Activated T-cell treated with anti-CD3 and anti-CD28 coated beads, Interleukin-2, amount 50 U/mL, for 24 hours (primary cell): Measurements from ENCODE around the gene DNAJB8.

ENCODE experiments used
- DNase-seq: peaks from one replicate; pipeline ENCODE4 v3.0.0-alpha.2; 2020
- H3K27ac Mint-ChIP-seq: 2 replicates; pipeline ENCODE4 v1.8.0; 2020; ENCODE audit warnings: mild to moderate bottlenecking, mixed read lengths
- H3K27me3 Mint-ChIP-seq: 2 replicates; pipeline ENCODE4 v1.8.0; 2020; ENCODE audit warnings: mixed read lengths
- H3K36me3 Mint-ChIP-seq: 2 replicates; pipeline ENCODE4 v1.8.0; 2020; ENCODE audit warnings: low read depth, mixed read lengths
- H3K4me1 Mint-ChIP-seq: 2 replicates; pipeline ENCODE4 v1.8.0; 2020; ENCODE audit warnings: low read depth, mixed read lengths
- H3K4me3 Mint-ChIP-seq: 2 replicates; pipeline ENCODE4 v1.8.0; 2020; ENCODE audit warnings: mild to moderate bottlenecking, moderate library complexity, mixed read lengths
- H3K9me3 Mint-ChIP-seq: 2 replicates; pipeline ENCODE4 v1.8.0; 2020; ENCODE audit warnings: mixed read lengths

DNAJB8 gene

GRCh38 chr3:128420289-128420688 is 46.4 kb downstream of the DNAJB8 start:
- Mint-ChIP-seq H3K9me3 (no peaks in the 10 kb centered on the region), H3K27ac (no peak overlapping the region), H3K4me3 (no peak overlapping the region), H3K36me3 (no peaks in the 10 kb centered on the region), H3K27me3 (no peaks in the 10 kb centered on the region), H3K4me1 (no peaks in the 10 kb centered on the region)
- no peak for DNase-seq

DNA sequence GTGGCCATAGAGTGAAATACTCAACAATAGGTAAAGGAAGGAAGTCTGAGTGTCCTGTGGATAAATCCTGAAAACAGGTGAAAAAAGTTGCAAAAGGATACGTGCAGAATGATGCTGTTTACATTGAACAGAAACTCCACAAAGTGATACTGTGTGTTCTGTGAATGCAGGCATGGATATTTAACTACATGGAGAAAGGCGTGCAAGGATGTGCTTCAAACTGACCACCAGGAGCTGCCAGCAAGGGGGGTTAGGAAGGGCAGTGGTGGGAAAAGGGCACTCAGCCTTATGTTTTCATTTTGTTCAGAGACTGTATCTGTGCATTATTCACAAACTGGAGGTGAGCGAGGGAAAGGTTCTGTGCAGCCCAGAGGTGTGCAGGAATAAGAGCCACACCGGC is 47.4 kb downstream of the DNAJB8 start:
- Mint-ChIP-seq H3K9me3 (no peaks in the 10 kb centered on the region), H3K27ac (no peak overlapping the region), H3K4me3 (no peak overlapping the region), H3K4me1 (no peaks in the 10 kb centered on the region), H3K36me3 (no peaks in the 10 kb centered on the region), H3K27me3 (no peaks in the 10 kb centered on the region)
- no peak for DNase-seq

DNA sequence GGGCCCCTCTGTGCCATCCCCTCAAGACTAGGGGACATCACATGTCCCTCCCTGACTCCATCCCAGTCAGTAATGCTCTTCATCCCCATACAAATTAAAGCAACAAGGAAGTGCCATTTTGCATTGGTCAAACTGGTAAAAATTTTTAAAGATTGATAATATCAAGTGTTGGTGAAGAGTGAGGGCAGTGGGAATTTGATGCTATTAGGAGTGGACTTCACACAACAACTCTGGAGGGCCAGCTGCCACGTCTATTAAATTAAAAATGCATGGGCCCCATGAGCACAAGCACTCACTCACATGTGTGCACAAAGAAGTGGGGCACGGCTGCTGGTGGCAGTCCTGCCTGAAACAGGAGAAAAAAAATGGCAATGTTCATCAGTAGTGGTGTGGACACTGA is 47.8 kb downstream of the DNAJB8 start:
- Mint-ChIP-seq H3K4me3 (no peak overlapping the region), H3K36me3 (no peaks in the 10 kb centered on the region), H3K27me3 (no peaks in the 10 kb centered on the region), H3K27ac (no peak overlapping the region), H3K4me1 (no peaks in the 10 kb centered on the region), H3K9me3 (no peaks in the 10 kb centered on the region)
- DNase-seq: no peak

DNA sequence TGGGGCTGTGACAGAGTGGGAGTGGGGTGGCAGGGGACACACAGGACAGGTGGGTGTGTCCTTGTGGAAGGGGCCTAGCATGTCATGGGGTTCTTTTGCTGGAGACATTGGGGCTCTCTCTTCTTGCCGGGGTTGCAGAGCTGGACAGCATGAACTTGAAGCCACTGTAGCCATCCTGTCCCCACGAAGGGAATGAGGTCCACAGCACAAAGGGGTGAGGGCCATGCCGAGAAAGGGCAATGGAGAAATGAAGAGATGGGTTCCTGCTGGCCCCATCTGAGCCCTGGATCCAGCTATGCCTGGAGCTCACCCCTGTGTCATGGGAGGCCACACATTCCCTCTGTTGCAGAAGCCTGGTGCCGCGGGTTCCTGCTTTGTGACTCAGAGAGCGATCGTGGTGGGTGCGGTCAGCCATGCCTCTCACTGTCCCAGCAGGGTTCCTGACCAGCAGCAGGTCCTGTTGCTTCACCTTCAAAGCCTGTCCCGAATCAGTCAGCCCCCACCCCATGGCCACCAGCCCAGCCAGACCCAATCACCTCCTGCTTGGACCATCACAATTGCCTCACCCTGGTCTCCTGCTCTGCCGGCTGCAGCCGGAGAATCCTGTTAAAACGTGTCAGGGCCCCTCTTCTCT is 50.0 kb downstream of the DNAJB8 start:
- Mint-ChIP-seq H3K4me3 (no peak overlapping the region), H3K4me1 (no peaks in the 10 kb centered on the region), H3K27ac (no peak overlapping the region), H3K36me3 (no peaks in the 10 kb centered on the region), H3K27me3 (no peaks in the 10 kb centered on the region), H3K9me3 (no peaks in the 10 kb centered on the region)
- DNase-seq: no peak

DNA sequence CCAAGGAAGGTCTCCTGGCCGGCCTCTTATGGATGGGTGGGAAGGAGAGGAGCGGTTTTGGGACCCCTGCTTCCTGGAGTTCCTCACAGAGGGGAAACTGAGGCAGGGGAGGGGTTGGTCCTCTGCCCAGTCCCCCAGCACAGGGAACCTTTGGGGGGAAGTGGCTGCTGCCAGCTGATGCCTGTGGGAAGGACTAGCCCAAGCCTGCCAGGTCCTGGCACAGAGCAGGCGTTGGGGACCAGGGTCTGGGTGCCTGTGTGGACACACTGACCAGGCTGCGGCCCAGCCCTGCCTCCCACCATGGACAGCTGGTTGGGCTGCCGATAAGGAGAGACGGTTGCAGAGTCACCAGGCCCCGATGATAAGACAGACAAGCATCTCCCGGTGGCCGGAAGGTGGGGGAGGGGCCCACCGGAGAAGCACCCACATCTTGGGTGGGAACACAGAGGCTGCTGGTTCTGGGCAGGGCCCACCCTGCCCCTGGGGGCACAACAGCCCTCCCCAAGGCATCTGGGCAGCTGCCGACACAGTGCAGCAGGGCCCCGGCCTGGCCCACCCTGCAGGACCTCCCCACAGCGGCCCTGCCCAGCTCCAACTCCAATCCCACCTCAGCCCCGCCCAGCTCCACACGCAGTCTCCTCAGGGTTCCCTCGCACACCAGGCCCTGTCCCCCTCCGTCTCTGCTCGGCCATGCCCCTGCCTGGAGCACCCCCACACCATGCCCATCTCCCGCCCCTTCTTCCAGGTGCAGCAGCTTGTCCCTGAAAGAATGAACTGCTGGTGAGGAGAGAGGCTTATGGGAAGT is 50.7 kb downstream of the DNAJB8 start:
- Mint-ChIP-seq H3K36me3 (no peaks in the 10 kb centered on the region), H3K27me3 (no peaks in the 10 kb centered on the region), H3K9me3 (no peaks in the 10 kb centered on the region), H3K27ac (no peak overlapping the region), H3K4me1 (no peaks in the 10 kb centered on the region), H3K4me3 (no peak overlapping the region)
- no peak for DNase-seq

- Mint-ChIP-seq H3K4me3 (no peak overlapping the region), H3K27me3 (no peaks in the 10 kb centered on the region), H3K36me3 (no peaks in the 10 kb centered on the region), H3K9me3 (no peaks in the 10 kb centered on the region), H3K4me1 (no peaks in the 10 kb centered on the region), H3K27ac (no peak overlapping the region)
- DNase-seq: no peak
Observed at GRCh38 chr3:128415200-128415772, 51.4 kb downstream of the DNAJB8 start.

DNA sequence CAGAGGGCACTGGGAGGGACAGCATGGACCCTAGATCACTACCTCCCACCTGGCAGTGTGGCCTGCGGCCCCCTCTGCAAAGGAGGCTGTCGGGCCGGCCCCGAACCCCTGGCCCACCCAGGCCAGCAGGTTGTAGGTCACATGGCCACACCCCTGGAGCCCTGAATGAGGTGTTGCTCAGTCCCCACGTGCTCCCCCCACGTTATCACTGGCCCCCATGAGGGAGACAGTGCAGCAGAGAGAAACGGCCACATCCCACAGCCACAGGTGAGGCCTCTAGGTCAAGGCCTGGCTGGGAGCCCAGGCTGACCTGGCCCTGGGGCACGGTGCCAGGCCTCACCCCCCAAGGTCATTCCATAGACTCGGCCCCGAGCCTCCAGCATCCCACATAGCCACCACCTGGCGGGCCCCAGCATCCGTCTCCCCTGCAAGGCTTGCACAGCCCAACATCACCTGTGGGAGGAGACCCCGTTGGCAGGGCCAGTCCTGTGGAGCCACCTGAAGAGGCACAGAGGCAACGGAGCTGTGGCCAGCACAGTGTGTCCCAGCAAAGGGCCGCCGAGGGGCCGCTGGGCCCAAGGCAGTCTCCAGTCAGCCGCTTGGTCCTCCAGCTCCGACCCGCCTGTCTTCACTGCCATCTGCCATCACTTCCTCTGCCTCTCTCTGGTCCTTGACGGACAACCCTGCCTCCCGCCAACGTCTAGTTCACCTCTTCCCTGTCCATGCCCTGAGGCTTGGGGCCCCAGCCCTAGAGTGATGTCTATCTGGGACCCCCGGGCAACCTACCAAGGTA is 53.1 kb downstream of the DNAJB8 start:
- no peak overlapping the region for H3K27ac Mint-ChIP-seq
- H3K4me3 Mint-ChIP-seq: no peak overlapping the region
- no peaks in the 10 kb centered on the region for H3K9me3 Mint-ChIP-seq
- DNase-seq: no peak
- H3K27me3 Mint-ChIP-seq: no peaks in the 10 kb centered on the region
- no peaks in the 10 kb centered on the region for H3K4me1 Mint-ChIP-seq
- H3K36me3 Mint-ChIP-seq: no peaks in the 10 kb centered on the region

DNA sequence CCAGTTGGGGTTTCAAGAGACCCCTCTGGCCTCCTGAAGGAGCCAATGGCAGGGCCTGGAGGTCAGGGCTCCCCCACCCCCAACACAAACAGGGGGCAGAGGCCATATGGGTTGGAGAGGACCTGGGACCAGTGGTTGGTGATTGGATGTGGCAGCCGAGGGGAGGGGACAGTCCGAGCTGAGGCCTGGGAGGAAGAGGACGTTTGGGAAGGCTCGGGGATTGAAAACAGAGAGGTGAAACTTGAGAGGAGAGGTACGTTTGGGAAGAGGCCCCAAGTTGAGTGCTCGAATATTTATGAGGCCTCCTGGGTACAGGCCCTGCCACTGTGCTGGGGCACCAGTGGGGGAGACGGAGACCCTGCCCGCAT is 53.7 kb downstream of the DNAJB8 start:
- Mint-ChIP-seq H3K27ac (no peak overlapping the region), H3K4me3 (no peak overlapping the region), H3K36me3 (no peaks in the 10 kb centered on the region), H3K4me1 (no peaks in the 10 kb centered on the region), H3K27me3 (no peaks in the 10 kb centered on the region), H3K9me3 (no peaks in the 10 kb centered on the region)
- DNase-seq: no peak
